Stimulated activated naive CD8-positive, alpha-beta T cell treated with anti-CD3 and anti-CD28 coated beads, Interleukin-15, Interleukin-2, amounts not matched to agents 100 ng/mL and 50 ng/mL, for 24 hours (primary cell): ENCODE measurements around the gene ADGRD1.

Experiments used
- H3K27ac Mint-ChIP-seq: one replicate; pipeline ENCODE4 v1.8.0; 2021; ENCODE audit warnings: mild to moderate bottlenecking, mixed read lengths
- H3K27me3 Mint-ChIP-seq: one replicate; pipeline ENCODE4 v1.8.0; 2021; ENCODE audit warnings: mixed read lengths
- H3K36me3 Mint-ChIP-seq: one replicate; pipeline ENCODE4 v1.8.0; 2021; ENCODE audit warnings: low read depth, mixed read lengths
- H3K4me1 Mint-ChIP-seq: one replicate; pipeline ENCODE4 v1.8.0; 2021; ENCODE audit warnings: low read depth, mixed read lengths
- H3K4me3 Mint-ChIP-seq: one replicate; pipeline ENCODE4 v1.8.0; 2021; ENCODE audit warnings: mild to moderate bottlenecking, mixed read lengths
- H3K9me3 Mint-ChIP-seq: one replicate; pipeline ENCODE4 v1.8.0; 2021; ENCODE audit warnings: mixed read lengths

ADGRD1 gene

DNA sequence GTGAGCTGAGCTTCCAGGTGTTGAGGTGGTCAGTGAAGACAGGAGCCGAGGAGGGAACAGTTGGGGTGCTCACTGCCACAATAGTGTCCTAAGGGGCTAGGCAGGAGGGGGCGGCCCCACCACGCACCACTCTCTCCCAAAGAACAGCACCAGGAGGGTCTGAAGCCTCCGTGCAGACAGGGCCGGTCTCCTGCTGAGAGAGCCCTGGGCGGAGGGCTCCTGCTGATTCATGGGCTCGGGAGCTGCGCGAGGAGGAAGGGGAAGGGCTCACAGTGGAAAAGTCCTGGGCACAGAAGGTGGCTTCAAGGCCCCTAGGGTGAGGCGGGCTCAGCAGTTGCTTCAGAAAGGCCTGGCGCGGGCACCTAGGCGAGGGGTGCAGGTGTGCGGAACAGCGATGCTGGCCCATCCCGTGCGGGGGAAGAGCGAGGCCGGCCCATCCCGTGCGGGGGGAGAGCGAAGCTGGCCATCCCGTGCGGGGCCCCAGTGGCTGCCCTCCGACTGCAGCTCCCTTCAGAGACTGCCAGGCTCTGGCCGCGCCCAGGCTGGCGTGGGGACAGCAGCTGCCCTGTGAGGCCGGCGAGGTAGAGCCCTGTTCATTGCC, 176.7 kb downstream of the ADGRD1 start:
- Mint-ChIP-seq H3K27ac (no peak overlapping the region), H3K36me3 (no peaks in the 10 kb centered on the region), H3K4me3 (no peak overlapping the region), H3K27me3 (no peaks in the 10 kb centered on the region), H3K4me1 (no peaks in the 10 kb centered on the region), H3K9me3 (no peaks in the 10 kb centered on the region)

DNA sequence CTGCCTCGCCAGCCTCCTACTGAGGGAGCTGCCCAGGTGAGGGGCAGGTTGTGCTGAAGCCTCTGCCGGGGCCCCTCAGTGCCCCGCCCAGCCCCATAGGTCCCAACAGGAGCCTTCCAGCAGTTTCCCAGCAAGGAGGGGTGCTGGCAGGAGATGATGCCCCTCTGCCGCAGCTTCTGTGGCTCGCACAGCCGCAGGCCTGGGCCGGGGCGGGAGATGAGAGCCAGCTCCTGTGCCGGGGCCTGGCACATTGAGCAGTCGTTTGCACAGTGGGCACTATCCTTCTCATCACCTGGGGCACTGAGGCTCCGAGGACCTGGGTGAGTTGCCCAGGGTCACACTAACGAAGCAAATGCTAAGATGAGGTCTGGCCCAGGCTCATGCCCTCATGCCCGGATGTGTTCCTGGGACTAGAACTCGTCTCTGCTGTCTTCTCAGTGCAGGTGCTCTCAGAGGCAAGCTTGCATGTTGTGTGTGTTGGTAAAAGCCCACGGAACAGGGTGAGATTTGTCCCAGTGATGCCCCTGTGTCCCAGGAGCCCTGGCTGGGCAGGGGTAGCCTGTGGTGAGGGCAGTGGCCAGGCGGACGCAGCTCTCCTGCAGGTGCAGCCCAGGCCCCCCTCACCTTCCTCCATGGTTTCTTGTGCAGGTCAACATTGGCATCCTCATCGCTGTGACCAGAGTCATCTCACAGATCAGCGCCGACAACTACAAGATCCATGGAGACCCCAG, 177.5 kb downstream of the ADGRD1 start:
- Mint-ChIP-seq H3K27me3 (no peaks in the 10 kb centered on the region), H3K4me3 (no peak overlapping the region), H3K36me3 (no peaks in the 10 kb centered on the region), H3K4me1 (no peaks in the 10 kb centered on the region), H3K9me3 (no peaks in the 10 kb centered on the region), H3K27ac (no peak overlapping the region)

DNA sequence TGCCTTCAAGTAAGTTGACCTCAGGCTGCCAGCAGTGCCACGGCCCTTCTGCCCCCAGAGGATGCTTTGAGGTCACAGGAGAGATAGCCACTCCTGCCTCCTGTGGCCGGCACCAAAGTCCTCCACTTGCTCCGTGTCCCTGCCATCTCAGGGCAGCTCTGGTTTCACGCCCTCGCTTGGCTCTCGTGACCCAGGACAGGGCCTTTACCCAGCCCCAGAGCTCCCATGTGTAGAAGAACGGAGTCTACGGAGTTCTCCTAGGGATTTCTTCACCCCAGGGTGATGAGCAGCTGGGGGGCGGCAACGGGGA, 178.1 kb downstream of the ADGRD1 start:
- Mint-ChIP-seq H3K36me3 (no peaks in the 10 kb centered on the region), H3K4me1 (no peaks in the 10 kb centered on the region), H3K9me3 (no peaks in the 10 kb centered on the region), H3K27ac (no peak overlapping the region), H3K27me3 (no peaks in the 10 kb centered on the region), H3K4me3 (no peak overlapping the region)

DNA sequence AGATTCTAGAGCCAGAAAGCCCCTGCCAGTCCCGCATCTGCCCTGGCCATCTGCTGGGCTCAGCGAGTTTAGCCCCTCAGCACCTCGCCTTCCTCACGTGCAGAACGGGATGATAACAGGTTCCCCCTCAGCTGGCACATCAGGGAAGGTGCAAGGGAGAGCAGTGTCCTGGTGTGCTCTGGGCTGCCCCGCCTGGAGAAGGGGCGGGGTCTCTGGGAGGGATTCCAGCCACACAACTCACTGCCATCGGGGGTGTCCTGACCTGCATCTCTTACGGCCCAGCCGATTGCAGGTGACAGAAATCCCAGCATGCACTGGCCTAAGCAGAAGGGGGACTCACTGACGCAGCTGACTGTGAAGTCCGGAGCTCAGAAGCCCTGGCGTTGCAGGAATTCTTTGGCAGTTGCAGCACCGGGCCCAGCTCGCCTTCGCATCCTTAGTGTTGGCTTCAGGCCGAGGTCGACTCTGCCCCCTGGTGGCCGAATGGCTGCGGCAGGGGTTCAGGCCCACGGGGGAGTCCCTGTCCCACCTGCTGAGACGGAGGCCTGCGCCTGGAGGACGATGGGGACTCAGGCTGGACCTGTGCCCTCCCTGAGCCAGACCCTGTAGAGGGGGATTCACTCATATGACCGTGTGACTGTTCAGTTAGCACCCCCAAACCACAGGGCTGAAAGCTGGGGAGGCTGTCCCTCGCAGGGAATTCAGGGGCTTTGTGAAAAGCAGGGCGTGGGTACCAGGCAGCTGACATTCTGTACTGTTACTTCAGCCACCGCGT, 178.6 kb downstream of the ADGRD1 start:
- H3K27ac Mint-ChIP-seq, result no peak overlapping the region

DNA sequence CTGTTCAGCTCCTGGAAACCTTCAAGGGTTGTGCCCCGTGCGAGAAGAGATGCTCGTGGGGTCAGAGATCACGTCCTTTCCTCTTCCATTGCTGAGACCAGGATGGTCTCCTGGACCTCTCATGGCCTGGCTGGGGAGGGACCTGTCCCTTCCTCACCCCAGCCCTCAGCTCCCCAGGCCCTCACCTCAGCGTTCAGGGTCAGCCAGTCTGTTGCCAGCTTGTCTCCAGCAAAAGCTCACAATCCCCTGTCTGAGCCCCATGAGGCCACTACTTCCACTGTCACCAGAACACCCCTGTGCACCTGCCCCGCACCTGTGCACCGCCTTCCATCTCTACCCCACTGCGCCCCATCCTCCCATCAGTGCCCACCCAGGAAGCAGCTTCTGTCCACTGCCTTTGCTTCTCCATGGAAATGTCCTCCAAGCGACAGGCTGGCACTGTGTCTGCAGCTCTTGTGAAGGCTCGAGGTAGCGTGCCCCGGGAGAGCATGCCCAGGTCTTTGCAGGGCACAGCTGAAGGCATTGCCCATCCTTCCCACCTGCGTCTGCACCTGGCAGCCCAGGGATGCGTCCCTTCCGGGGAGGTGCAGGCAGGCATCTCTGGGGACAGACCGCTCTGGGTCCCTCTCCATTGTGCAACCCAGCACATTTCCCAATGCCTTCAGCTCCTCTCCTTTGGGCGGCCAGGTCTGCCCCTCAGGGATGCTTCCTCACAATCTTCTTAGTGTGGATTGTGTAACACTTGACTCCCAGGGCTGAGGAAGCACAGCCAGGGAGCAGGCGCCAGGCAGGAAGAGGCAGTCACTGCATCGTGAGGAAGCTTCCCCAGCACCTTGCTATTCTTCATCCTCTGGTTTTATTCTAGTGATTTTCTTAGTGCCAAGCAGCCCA, 179.6 kb downstream of the ADGRD1 start:
- Mint-ChIP-seq H3K27ac (no peak overlapping the region), H3K9me3 (no peaks in the 10 kb centered on the region), H3K4me1 (no peaks in the 10 kb centered on the region), H3K36me3 (no peaks in the 10 kb centered on the region), H3K27me3 (no peaks in the 10 kb centered on the region), H3K4me3 (no peak overlapping the region)

More for the DNA sequence above, 178.6 kb downstream of the ADGRD1 start:
- no peak overlapping the region for H3K4me3 Mint-ChIP-seq
- H3K27me3 Mint-ChIP-seq, result no peaks in the 10 kb centered on the region
- H3K9me3 Mint-ChIP-seq, result no peaks in the 10 kb centered on the region
- no peaks in the 10 kb centered on the region for H3K4me1 Mint-ChIP-seq
- no peaks in the 10 kb centered on the region for H3K36me3 Mint-ChIP-seq

DNA sequence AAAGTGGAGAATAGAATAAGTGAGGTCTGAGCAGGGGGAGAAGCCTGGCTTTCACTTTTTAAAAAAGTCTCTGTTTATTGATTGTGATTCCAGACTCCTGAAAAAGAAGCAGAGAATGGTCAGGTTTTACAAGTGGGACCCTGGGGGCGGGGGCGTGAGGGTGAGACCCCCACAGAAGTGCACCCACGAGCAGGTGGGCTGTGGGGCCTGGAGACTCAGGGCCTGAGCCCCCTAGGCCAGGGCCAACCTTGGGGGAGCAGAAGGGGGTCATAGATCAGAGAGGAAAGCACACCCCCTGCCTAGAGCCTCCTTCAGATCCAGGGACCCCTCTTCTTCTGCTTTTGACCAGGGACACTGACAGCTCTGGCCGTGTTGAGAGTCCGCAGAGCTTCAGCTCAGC, 180.3 kb downstream of the ADGRD1 start:
- Mint-ChIP-seq H3K27ac (no peak overlapping the region), H3K4me1 (no peaks in the 10 kb centered on the region), H3K36me3 (no peaks in the 10 kb centered on the region), H3K27me3 (no peaks in the 10 kb centered on the region), H3K4me3 (no peak overlapping the region), H3K9me3 (no peaks in the 10 kb centered on the region)

DNA sequence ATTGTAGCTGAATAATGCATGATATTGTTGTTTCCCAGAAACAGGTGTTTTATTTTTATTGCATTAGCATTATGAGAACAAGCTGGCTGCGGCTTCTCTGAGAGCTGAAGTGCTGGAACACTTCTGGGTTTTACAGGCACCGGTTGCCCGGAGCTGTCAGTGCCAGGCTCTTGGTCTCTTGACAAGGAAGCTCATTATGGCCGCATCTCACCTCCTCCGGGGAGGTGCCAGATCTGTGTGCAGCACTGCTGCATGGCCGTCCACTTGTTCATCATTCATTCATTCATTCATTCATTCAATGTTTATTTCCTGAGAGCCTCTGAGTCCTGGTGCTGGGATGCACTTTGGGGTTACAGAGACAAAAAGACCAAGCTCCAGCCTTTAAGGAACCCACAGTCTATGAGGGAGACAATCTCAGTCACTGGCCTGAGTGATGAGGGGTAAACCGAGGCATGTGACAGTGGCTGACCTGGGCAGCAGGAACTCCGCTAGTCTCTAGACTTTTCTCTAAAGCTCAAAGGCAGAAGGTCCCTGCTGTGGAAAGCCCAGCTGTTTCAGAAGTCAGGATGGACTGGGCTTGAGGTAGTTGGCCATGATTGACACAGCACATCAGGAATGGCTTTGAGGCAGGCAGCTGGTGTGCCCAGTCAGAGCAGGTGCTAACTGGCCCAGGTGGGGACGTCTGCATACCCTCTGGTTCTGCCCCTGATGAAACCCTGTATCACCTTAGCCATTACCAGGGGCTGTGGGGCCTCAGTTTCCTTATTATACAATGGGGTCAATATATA, 181.0 kb downstream of the ADGRD1 start:
- Mint-ChIP-seq H3K27ac (no peak overlapping the region), H3K27me3 (no peaks in the 10 kb centered on the region), H3K36me3 (no peaks in the 10 kb centered on the region), H3K9me3 (no peaks in the 10 kb centered on the region), H3K4me1 (no peaks in the 10 kb centered on the region), H3K4me3 (no peak overlapping the region)

DNA sequence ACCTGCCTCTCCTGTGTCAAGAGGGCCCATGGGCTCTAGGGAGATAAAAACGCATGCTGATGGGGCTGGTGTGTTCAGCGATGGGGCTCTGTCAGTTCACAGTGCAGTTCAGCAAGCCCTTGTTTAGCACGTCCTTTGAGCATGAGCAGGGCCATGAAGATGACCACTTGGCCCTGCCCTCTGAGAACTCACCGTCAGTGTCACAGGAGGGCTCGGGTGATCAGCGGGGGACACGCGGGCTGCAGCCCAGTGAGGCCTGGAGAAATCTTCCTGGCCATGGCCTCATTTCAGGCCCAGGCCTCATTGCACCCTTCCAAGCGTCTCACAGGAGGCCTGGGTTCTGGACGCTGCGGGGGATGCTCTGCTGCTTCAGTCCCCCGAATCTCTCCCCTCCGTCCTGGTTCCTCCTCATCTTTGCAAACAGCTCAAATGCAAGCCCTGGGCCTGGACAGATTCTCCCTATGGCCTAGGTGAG, 181.6 kb downstream of the ADGRD1 start:
- Mint-ChIP-seq H3K4me1 (no peaks in the 10 kb centered on the region), H3K27ac (no peak overlapping the region), H3K27me3 (no peaks in the 10 kb centered on the region), H3K4me3 (no peak overlapping the region), H3K9me3 (no peaks in the 10 kb centered on the region), H3K36me3 (no peaks in the 10 kb centered on the region)

DNA sequence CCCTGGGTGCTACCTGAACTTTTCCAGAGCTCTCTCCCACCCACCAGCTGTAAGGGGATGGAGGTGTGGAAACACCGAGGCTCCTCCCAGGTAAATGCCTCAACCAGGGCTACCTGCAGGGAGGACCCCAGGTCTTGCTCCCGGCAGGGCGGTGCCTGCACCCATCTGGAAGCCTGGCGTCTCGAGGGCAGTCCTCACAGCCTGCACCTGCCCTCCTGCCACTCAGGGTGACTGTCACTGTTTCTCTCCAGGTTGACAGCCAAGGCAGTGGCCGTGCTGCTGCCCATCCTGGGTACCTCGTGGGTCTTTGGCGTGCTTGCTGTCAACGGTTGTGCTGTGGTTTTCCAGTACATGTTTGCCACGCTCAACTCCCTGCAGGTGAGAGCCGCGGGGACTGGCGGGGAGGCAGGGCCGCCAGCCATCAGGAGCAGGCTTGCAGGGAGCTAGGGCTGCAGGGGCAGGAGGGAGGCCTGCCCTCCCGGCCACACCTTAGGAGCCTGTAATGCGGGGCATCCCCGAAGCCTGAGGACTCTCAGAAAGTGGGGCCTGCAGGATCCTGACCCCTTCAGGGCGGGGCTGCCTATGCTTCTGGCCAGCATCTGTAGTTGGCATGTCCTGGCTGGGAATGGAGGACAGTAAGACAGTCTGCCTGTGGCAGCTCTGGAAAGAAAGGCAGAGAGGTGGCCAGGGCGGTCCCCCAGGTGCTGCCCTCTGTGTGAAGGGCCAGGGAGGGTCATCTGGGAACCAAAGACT, 182.3 kb downstream of the ADGRD1 start:
- Mint-ChIP-seq H3K27me3 (no peaks in the 10 kb centered on the region), H3K27ac (no peak overlapping the region), H3K36me3 (no peaks in the 10 kb centered on the region)

DNA sequence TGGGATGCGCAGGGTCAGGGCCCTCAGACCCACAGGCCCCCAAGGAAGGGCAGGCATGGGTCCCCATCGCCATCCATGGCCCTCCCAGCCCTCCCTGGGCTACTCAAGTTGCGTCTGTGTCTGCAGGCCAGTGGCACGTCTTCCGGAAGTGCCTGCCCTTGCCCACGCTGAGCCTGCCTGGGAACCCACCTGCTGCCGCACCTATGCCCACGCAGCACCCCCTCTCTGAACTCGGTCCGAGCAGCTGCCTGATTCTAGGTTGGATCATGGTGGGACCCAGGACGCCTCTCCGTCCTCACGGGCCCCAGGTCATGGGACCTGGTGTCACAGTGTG, 182.8 kb downstream of the ADGRD1 start:
- no peaks in the 10 kb centered on the region for H3K9me3 Mint-ChIP-seq
- no peak overlapping the region for H3K4me3 Mint-ChIP-seq
- no peaks in the 10 kb centered on the region for H3K27me3 Mint-ChIP-seq
- no peaks in the 10 kb centered on the region for H3K4me1 Mint-ChIP-seq
- no peak overlapping the region for H3K27ac Mint-ChIP-seq
- no peaks in the 10 kb centered on the region for H3K36me3 Mint-ChIP-seq

More for the DNA sequence above, 182.3 kb downstream of the ADGRD1 start:
- Mint-ChIP-seq H3K4me3 (no peak overlapping the region), H3K9me3 (no peaks in the 10 kb centered on the region), H3K4me1 (no peaks in the 10 kb centered on the region)

DNA sequence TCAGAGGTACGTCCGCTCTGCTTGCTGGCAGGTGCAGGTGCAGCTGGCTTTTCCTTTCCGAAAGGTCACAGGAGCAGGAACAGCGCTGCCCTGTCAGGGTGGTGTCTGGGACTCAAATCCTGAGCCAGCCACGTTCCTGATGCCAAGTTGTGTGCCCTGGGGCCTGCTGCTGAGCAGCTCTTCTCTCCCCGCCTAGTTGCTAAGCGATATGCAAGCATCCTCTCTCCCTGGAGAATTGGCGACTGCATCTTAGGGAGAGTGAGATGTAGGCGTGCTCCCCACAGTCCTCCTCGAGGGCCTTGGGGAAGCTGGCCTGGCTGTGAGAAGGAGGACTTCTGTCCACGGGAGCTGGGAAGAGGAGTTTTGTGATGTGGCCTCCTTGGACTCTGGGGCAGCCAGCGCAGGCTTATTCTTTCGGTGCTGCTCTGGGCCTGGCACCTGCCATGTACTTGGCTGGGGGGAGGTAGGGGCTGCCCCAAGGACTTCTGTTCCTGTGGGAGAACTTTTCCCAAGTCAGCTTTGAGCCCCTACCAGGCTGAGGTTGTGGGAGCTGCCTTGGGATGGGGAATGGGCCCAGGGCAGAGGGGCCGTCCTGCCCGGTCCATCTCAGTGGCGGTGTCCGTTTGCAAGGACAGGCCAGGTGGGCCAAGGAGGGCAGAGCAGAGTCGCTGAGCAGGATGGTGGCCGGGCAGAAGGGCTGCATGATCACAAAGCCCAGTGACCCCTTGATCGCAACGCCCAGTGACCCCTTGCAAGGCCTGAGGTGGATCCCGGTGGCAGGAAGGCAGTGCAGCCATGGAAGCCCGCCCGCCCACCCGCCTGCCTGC, 183.5 kb downstream of the ADGRD1 start:
- Mint-ChIP-seq H3K36me3 (no peaks in the 10 kb centered on the region), H3K27ac (no peak overlapping the region), H3K9me3 (no peaks in the 10 kb centered on the region), H3K27me3 (no peaks in the 10 kb centered on the region), H3K4me3 (no peak overlapping the region), H3K4me1 (no peaks in the 10 kb centered on the region)

DNA sequence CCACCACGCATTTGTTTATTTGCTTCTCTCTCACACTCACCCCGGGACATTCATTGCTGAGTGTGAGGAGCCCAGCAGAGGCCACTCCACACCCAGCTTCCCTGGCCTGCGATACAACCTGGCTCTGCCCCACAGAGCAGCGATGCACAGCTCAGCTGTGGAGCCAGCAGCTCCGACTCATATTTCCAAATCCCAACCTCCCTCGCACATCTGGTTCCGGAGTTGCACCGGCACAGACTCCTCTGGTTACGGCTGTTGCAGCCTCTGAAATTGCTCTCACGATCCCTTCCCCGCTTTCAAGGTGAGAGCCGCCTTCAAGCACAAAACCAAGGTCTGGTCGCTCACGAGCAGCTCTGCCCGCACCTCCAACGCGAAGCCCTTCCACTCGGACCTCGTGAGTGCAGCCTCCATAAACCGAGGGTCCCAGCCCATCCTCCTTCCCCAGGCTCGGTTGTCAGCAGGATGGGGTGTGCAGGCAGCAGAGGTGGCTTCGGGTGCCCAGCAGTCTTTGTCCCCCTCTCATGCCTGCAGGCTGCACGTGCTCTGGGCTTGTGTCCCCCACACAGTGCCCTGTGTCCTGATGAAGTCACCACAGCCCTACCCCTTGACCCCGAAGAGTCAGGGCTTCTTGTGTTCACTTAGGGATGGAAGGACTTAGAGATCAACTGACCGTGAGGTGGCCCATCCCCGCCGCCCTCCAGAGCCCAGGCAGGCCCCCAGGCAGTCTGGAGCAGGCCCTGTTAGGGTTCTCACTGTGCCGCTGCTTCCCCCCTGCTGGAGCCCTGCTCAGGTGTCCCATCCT, 184.3 kb downstream of the ADGRD1 start:
- no peaks in the 10 kb centered on the region for H3K9me3 Mint-ChIP-seq
- H3K36me3 Mint-ChIP-seq, result no peaks in the 10 kb centered on the region
- no peaks in the 10 kb centered on the region for H3K4me1 Mint-ChIP-seq
- no peaks in the 10 kb centered on the region for H3K27me3 Mint-ChIP-seq
- H3K4me3 Mint-ChIP-seq, result no peak overlapping the region
- no peak overlapping the region for H3K27ac Mint-ChIP-seq
